HUES6 (cell line): Measurements from ENCODE around the gene GJD3.
"Not testable (repeated sequence)": the region's sequence is repeated elsewhere in the genome, so short reads cannot be mapped to it uniquely, and the experiment has no call there.

Experiments used
- H3K27ac ChIP-seq: 2 replicates; pipeline ENCODE4 v1.7.0; 2013; ENCODE audit warnings: low read depth, mild to moderate bottlenecking, low read length, inconsistent platforms
- H3K27me3 ChIP-seq: 2 replicates; pipeline ENCODE4 v1.6.1; 2013; ENCODE audit warnings: low read length; ENCODE audit not compliant: control insufficient read depth, insufficient read depth
- H3K36me3 ChIP-seq: 2 replicates; pipeline ENCODE4 v1.6.1; 2013; ENCODE audit warnings: low read length; ENCODE audit not compliant: control insufficient read depth, insufficient read depth
- H3K4me1 ChIP-seq: 2 replicates; pipeline ENCODE4 v1.6.1; 2013; ENCODE audit warnings: low read length; ENCODE audit not compliant: control insufficient read depth, insufficient read depth
- H3K4me3 ChIP-seq: 2 replicates; pipeline ENCODE4 v1.5.1; 2013; ENCODE audit warnings: low read depth, low read length
- H3K9ac ChIP-seq: one replicate; pipeline ENCODE4 v1.6.1; 2013; ENCODE audit warnings: mild to moderate bottlenecking, low read length
- H3K9me3 ChIP-seq: 2 replicates; pipeline ENCODE4 v1.6.1; 2013; ENCODE audit warnings: low read depth, low read length; ENCODE audit not compliant: control insufficient read depth, insufficient read depth

The GJD3 gene

GRCh38 chr17:40382251-40382650 is 17.7 kb upstream of the GJD3 start:
- no peak overlapping the region for H3K27ac ChIP-seq
- no peaks in the 10 kb centered on the region for H3K9me3 ChIP-seq
- H3K36me3 ChIP-seq = no peaks in the 10 kb centered on the region
- H3K9ac ChIP-seq = no peak overlapping the region
- no peaks in the 10 kb centered on the region for H3K27me3 ChIP-seq
- H3K4me1 ChIP-seq = no peaks in the 10 kb centered on the region
- H3K4me3 ChIP-seq = no peak overlapping the region

- H3K9ac ChIP-seq = no peak overlapping the region
- no peak overlapping the region for H3K27ac ChIP-seq
- H3K4me1 ChIP-seq = no peaks in the 10 kb centered on the region
- no peaks in the 10 kb centered on the region for H3K36me3 ChIP-seq
- H3K4me3 ChIP-seq = no peak overlapping the region
- H3K27me3 ChIP-seq = no peaks in the 10 kb centered on the region
- no peaks in the 10 kb centered on the region for H3K9me3 ChIP-seq
Observed at GRCh38 chr17:40378966-40379365, 14.4 kb upstream of the GJD3 start.

GRCh38 chr17:40377832-40378231 is 13.3 kb upstream of the GJD3 start:
- Histone ChIP-seq H3K36me3 (no peaks in the 10 kb centered on the region), H3K27me3 (no peaks in the 10 kb centered on the region), H3K4me1 (no peaks in the 10 kb centered on the region), H3K9ac (no peak overlapping the region), H3K4me3 (no peak overlapping the region), H3K27ac (no peak overlapping the region), H3K9me3 (no peaks in the 10 kb centered on the region)

- H3K27me3 ChIP-seq, H3K9ac ChIP-seq, H3K27ac ChIP-seq, H3K9me3 ChIP-seq, H3K36me3 ChIP-seq, H3K4me3 ChIP-seq, H3K4me1 ChIP-seq: not testable (repeated sequence)
Observed at GRCh38 chr17:40376541-40376940, 12.0 kb upstream of the GJD3 start.

GRCh38 chr17:40375786-40376185 is 11.2 kb upstream of the GJD3 start:
- not testable (repeated sequence) for H3K27me3 ChIP-seq, H3K36me3 ChIP-seq, H3K9ac ChIP-seq, H3K27ac ChIP-seq, H3K4me1 ChIP-seq, H3K4me3 ChIP-seq, H3K9me3 ChIP-seq

- Histone ChIP-seq H3K27ac (no peak overlapping the region), H3K4me1 (no peaks in the 10 kb centered on the region), H3K9me3 (no peaks in the 10 kb centered on the region), H3K27me3 (no peaks in the 10 kb centered on the region), H3K4me3 (no peak overlapping the region), H3K9ac (no peak overlapping the region), H3K36me3 (no peaks in the 10 kb centered on the region)
Observed at GRCh38 chr17:40374821-40375498, 10.4 kb upstream of the GJD3 start.

GRCh38 chr17:40373999-40374398 is 9.5 kb upstream of the GJD3 start:
- Histone ChIP-seq H3K27ac (no peak overlapping the region), H3K9me3 (no peaks in the 10 kb centered on the region), H3K4me3 (no peak overlapping the region), H3K4me1 (no peaks in the 10 kb centered on the region), H3K9ac (no peak overlapping the region), H3K36me3 (no peaks in the 10 kb centered on the region), H3K27me3 (no peaks in the 10 kb centered on the region)

GRCh38 chr17:40373324-40373723 is 8.8 kb upstream of the GJD3 start:
- Histone ChIP-seq H3K4me1 (no peaks in the 10 kb centered on the region), H3K4me3 (no peak overlapping the region), H3K9me3 (no peaks in the 10 kb centered on the region), H3K36me3 (no peaks in the 10 kb centered on the region), H3K27me3 (no peaks in the 10 kb centered on the region), H3K27ac (no peak overlapping the region), H3K9ac (no peak overlapping the region)

GRCh38 chr17:40372644-40373043 is 8.1 kb upstream of the GJD3 start:
- H3K9ac ChIP-seq, H3K4me3 ChIP-seq, H3K36me3 ChIP-seq, H3K27me3 ChIP-seq, H3K9me3 ChIP-seq, H3K27ac ChIP-seq, H3K4me1 ChIP-seq: not testable (repeated sequence)

GRCh38 chr17:40372031-40372430 is 7.5 kb upstream of the GJD3 start:
- H3K9ac ChIP-seq = no peak overlapping the region
- H3K27me3 ChIP-seq = no peaks in the 10 kb centered on the region
- H3K9me3 ChIP-seq = no peaks in the 10 kb centered on the region
- H3K4me3 ChIP-seq = no peak overlapping the region
- no peaks in the 10 kb centered on the region for H3K4me1 ChIP-seq
- no peaks in the 10 kb centered on the region for H3K36me3 ChIP-seq
- no peak overlapping the region for H3K27ac ChIP-seq

- Histone ChIP-seq H3K27me3 (no peaks in the 10 kb centered on the region), H3K27ac (no peak overlapping the region), H3K4me3 (no peak overlapping the region), H3K9ac (no peak overlapping the region), H3K36me3 (no peaks in the 10 kb centered on the region), H3K9me3 (no peaks in the 10 kb centered on the region), H3K4me1 (no peaks in the 10 kb centered on the region)
Observed at GRCh38 chr17:40371261-40371929, 6.9 kb upstream of the GJD3 start.
